SK-N-SH (cell line): ENCODE results near the gene WDR88. TPM values are rescaled to one million over a fixed set of nuclear protein-coding genes. Genes with fewer than 3 reads are reported as not detected.
"Not testable (repeated sequence)": the region's sequence is repeated elsewhere in the genome, so short reads cannot be mapped to it uniquely, and the experiment has no call there.

Source experiments
- CTCF ChIA-PET: fragments of 300-600, 350-600 bp; formaldehyde crosslinking; extraction: SDS; loops from one replicate; lab custom pipeline; 2021; lab: Yijun Ruan, JAX
- POLR2A ChIA-PET: fragments of 350-600 bp; sonication (Branson Sonifier 250); formaldehyde crosslinking; extraction: SDS; loops from one replicate; lab custom pipeline; 2020; ENCODE audit warnings: antibody characterized with exemption, inconsistent platforms; lab: Yijun Ruan, JAX
- DNase-seq: peaks from one replicate; pipeline ENCODE4 v3.0.0; 2012
- H2AFZ ChIP-seq: fragments of 200-600 bp; sonication (generic); 2 replicates; pipeline ENCODE4 v1.8.1; 2016; ENCODE audit warnings: antibody characterized with exemption, mild to moderate bottlenecking, low read depth
- H3F3A ChIP-seq: fragments of 200-600 bp; sonication (generic); replicated peaks from 2 replicates; pipeline ENCODE3; 2016; ENCODE audit warnings: antibody characterized with exemption, mild to moderate bottlenecking; ENCODE audit not compliant: insufficient read depth
- H3K27ac ChIP-seq, 2 experiments: fragments of 200-500 bp in 1 of 2; fragments of 200-600 bp in 1 of 2; sonication (Bioruptor generic) in 1 of 2; sonication (generic), shearing (Covaris generic) in 1 of 2; 2 replicates each; pipeline versions ENCODE4 v1.5.1 to v1.6.1; 2014 to 2016; ENCODE audit warnings: low read depth in 2 of 2, inconsistent platforms in 1 of 2, low read length in 1 of 2, mild to moderate bottlenecking in 1 of 2, mixed read lengths in 1 of 2
- H3K27me3 ChIP-seq: fragments of 200-600 bp; sonication (generic), shearing (Covaris generic); 2 replicates; pipeline ENCODE4 v1.6.1; 2016; ENCODE audit warnings: mixed run types; ENCODE audit not compliant: insufficient read depth
- H3K36me3 ChIP-seq, 2 experiments: fragments of 200-500 bp in 1 of 2; fragments of 200-600 bp in 1 of 2; sonication (Bioruptor generic) in 1 of 2; sonication (generic) in 1 of 2; replicated peaks in 1 of 2; 2 replicates each; pipeline versions ENCODE3 to v1.5.1; 2014 to 2016; ENCODE audit warnings: low read length in 1 of 2, mild to moderate bottlenecking in 1 of 2; ENCODE audit not compliant: insufficient read depth in 2 of 2, control insufficient read depth in 1 of 2
- H3K4me1 ChIP-seq, 2 experiments: fragments of 200-500 bp in 1 of 2; fragments of 200-600 bp in 1 of 2; sonication (Bioruptor generic) in 1 of 2; sonication (generic), shearing (Covaris generic) in 1 of 2; 2 replicates each; pipeline versions ENCODE4 v1.5.1 to v1.6.1; 2014 to 2016; ENCODE audit warnings: low read depth in 1 of 2, low read length in 1 of 2, mixed run types in 1 of 2; ENCODE audit not compliant: insufficient read depth in 2 of 2, control insufficient read depth in 1 of 2
- H3K4me2 ChIP-seq: fragments of 200-600 bp; sonication (generic), shearing (Covaris generic); 2 replicates; pipeline ENCODE4 v1.6.1; 2017; ENCODE audit warnings: mixed run types
- H3K4me3 ChIP-seq, 2 experiments: fragments of 200-500 bp in 1 of 2; fragments of 200-600 bp in 1 of 2; sonication (Bioruptor generic) in 1 of 2; sonication (generic), shearing (Covaris generic) in 1 of 2; 2 replicates each; pipeline versions ENCODE4 v1.5.1 to v1.8.1; 2014 to 2016; ENCODE audit warnings: low read depth in 2 of 2, inconsistent platforms in 1 of 2, low read length in 1 of 2, mild to moderate bottlenecking in 1 of 2, mixed read lengths in 1 of 2, moderate library complexity in 1 of 2
- H3K79me2 ChIP-seq: fragments of 200-600 bp; sonication (generic); 2 replicates; pipeline ENCODE4 v1.8.1; 2017; ENCODE audit warnings: mild to moderate bottlenecking; ENCODE audit not compliant: insufficient read depth
- H3K9ac ChIP-seq: fragments of 200-600 bp; sonication (generic); 2 replicates; pipeline ENCODE4 v1.6.1; 2017; ENCODE audit warnings: mixed run types
- H3K9me2 ChIP-seq: fragments of 200-600 bp; sonication (generic); 2 replicates; pipeline ENCODE4 v1.6.1; 2017; ENCODE audit warnings: mixed run types
- H3K9me3 ChIP-seq: fragments of 200-600 bp; sonication (generic); 2 replicates; pipeline ENCODE4 v1.6.1; 2017; ENCODE audit warnings: mixed run types, mild to moderate bottlenecking, moderate library complexity
- H4K20me1 ChIP-seq: fragments of 200-600 bp; sonication (generic); 2 replicates; pipeline ENCODE4 v1.6.1; 2017; ENCODE audit warnings: mild to moderate bottlenecking, mixed run types; ENCODE audit not compliant: insufficient read depth
- ELF1 ChIP-seq: IDR thresholded peaks from 2 replicates; pipeline ENCODE4 v1.4.0; 2012
- EP300 ChIP-seq, 2 experiments: IDR thresholded peaks; 2 replicates each; pipeline versions ENCODE4 v1.4.0 to v1.6.1; 2012; ENCODE audit warnings: borderline replicate concordance in 1 of 2, low read depth in 1 of 2, low read length in 1 of 2
- EZH2phosphoT487 ChIP-seq: fragments of 200-600 bp; sonication (generic); IDR thresholded peaks from 2 replicates; pipeline ENCODE4 v1.6.1; 2017; ENCODE audit warnings: low read depth, mixed run types, mild to moderate bottlenecking, antibody characterized with exemption, moderate library complexity, borderline replicate concordance
- FOXM1 ChIP-seq: IDR thresholded peaks from 2 replicates; pipeline ENCODE4 v1.4.0; 2012; ENCODE audit warnings: low read depth, mild to moderate bottlenecking
- IRF3 ChIP-seq: fragments of 150-350 bp; IDR thresholded peaks from 2 replicates; pipeline ENCODE4 v1.6.1; 2016; ENCODE audit warnings: mild to moderate bottlenecking, low read depth, low read length
- MEF2A ChIP-seq: IDR thresholded peaks from 2 replicates; pipeline ENCODE4 v1.4.0; 2012; ENCODE audit warnings: low read depth, borderline replicate concordance
- NFIC ChIP-seq: IDR thresholded peaks from 2 replicates; pipeline ENCODE4 v1.4.0; 2012; ENCODE audit warnings: borderline replicate concordance
- RCOR1 ChIP-seq: fragments of 150-350 bp; IDR thresholded peaks from 2 replicates; pipeline ENCODE4 v1.6.1; 2017; ENCODE audit warnings: antibody characterized with exemption, low read length
- TAF1 ChIP-seq: IDR thresholded peaks from 2 replicates; pipeline ENCODE4 v1.6.1; 2012; ENCODE audit warnings: low read depth, mild to moderate bottlenecking, low read length, moderate library complexity, borderline replicate concordance
- TCF12 ChIP-seq: IDR thresholded peaks from 2 replicates; pipeline ENCODE4 v1.4.0; 2012
- TEAD4 ChIP-seq: IDR thresholded peaks from 2 replicates; pipeline ENCODE4 v1.4.0; 2012; ENCODE audit warnings: mild to moderate bottlenecking, borderline replicate concordance; ENCODE audit not compliant: insufficient read depth
- USF1 ChIP-seq: IDR thresholded peaks from 2 replicates; pipeline ENCODE4 v1.4.0; 2012; ENCODE audit warnings: low read depth, borderline replicate concordance
- WGBS: methylation state at CpG from one replicate; pipeline ENCODE4 v1.1.6; 2017; ENCODE audit warnings: low lambda C conversion rate; 5-methylcytosine and 5-hydroxymethylcytosine counted together
- polyA plus RNA-seq, 3 experiments: library from polyadenylated mRNA; depleted of rRNA; stranded (reverse); fragments of >200 nt; gene quantifications; 2 replicates each; pipeline ENCODE4 v1.2.3, GENCODE V29; 2012

Gene WDR88
- polyA plus RNA-seq, 1 of the 3 experiments (the other 2 are of a cell fraction): not detected

- no peak overlapping the region for H3K27ac ChIP-seq
- no peaks in the 10 kb centered on the region for H3K4me1 ChIP-seq
- H3K4me3 ChIP-seq: no peak overlapping the region
- no peak overlapping the region for H3K9ac ChIP-seq
- H4K20me1 ChIP-seq: no peaks in the 10 kb centered on the region
- no peak overlapping the region for H2AFZ ChIP-seq
- no peak for DNase-seq
- no peaks in the 10 kb centered on the region for H3K36me3 ChIP-seq
- H3K79me2 ChIP-seq: no peaks in the 10 kb centered on the region
- H3K27me3 ChIP-seq: no peaks in the 10 kb centered on the region
- no peak overlapping the region for H3K4me2 ChIP-seq
- no peaks in the 10 kb centered on the region for H3K9me2 ChIP-seq
- no peak for TF ChIP-seq NFIC
- no peak for TF ChIP-seq TAF1
- TF ChIP-seq EP300 (IDR thresholded peaks at IDR 0.05; ENCODE audit: borderline replicate concordance in 1 of 2, low read depth in 1 of 2, low read length in 1 of 2): no peak
- no peak for TF ChIP-seq MEF2A
- TF ChIP-seq RCOR1: no peak
- no peak for TF ChIP-seq ELF1
- TF ChIP-seq, all 33 proteins: peak for 0
- ChIA-PET CTCF (interaction anchor here (1.2 to 2.5 kb wide), 4 partner anchors 8 to 32 kb away, joined by 3 to 18 read pairs (median 5); no protein-coding TSS in a partner anchor), POLR2A (no interaction called here)
- Histone ChIP-seq H3F3A (no peaks in the 10 kb centered on the region), H3K9me3 (no peaks in the 10 kb centered on the region)
- 71% methylated on average over 2 of the region's 2 CpGs for WGBS
These were observed 20.3 kb downstream of the WDR88 start for GRCh38 chr19:33152176-33152575.

GRCh38 chr19:33152625-33153024, 20.7 kb downstream of the WDR88 start:
- 82% methylated on average over 4 of the region's 4 CpGs for WGBS
- H3K4me3 ChIP-seq, H3K9me2 ChIP-seq, H3K27ac ChIP-seq, H3K4me2 ChIP-seq, POLR2A ChIA-PET, DNase-seq, H3K27me3 ChIP-seq, H3K9ac ChIP-seq, H3K36me3 ChIP-seq, H3K79me2 ChIP-seq, H3F3A ChIP-seq, H3K4me1 ChIP-seq, H4K20me1 ChIP-seq, H2AFZ ChIP-seq, H3K9me3 ChIP-seq: not testable (repeated sequence)
- CTCF ChIA-PET: interaction anchor here (1.2 to 2.5 kb wide), 3 partner anchors 8 to 31 kb away, joined by 3 to 18 read pairs (median 7); no protein-coding TSS in a partner anchor

GRCh38 chr19:33154313-33154712, 22.4 kb downstream of the WDR88 start:
- H3K4me2 ChIP-seq, H3K4me1 ChIP-seq, H3K27ac ChIP-seq, H3K27me3 ChIP-seq, H4K20me1 ChIP-seq, H3K36me3 ChIP-seq, H3K9me3 ChIP-seq, H3K9me2 ChIP-seq, H3K79me2 ChIP-seq, H3K9ac ChIP-seq, H3K4me3 ChIP-seq, POLR2A ChIA-PET, DNase-seq, H3F3A ChIP-seq, H2AFZ ChIP-seq: not testable (repeated sequence)
- CTCF ChIA-PET: interaction anchor here (2.5 to 6.2 kb wide), 2 partner anchors 10 to 30 kb away, joined by 10 to 30 read pairs; no protein-coding TSS in a partner anchor
- 75% methylated on average over 6 of the region's 6 CpGs for WGBS

GRCh38 chr19:33156334-33156733, 24.4 kb downstream of the WDR88 start:
- no peaks in the 10 kb centered on the region for H3K27me3 ChIP-seq
- 77% methylated on average over 5 of the region's 5 CpGs for WGBS
- TF ChIP-seq FOXM1: no peak
- TF ChIP-seq USF1: no peak
- TF ChIP-seq TAF1: no peak
- TF ChIP-seq TCF12: no peak
- TF ChIP-seq IRF3: no peak
- no peak for TF ChIP-seq TEAD4
- no peak for TF ChIP-seq EZH2phosphoT487
- TF ChIP-seq, all 33 proteins: peak for 0
- no peaks in the 10 kb centered on the region for H3K36me3 ChIP-seq
- H3K79me2 ChIP-seq: no peaks in the 10 kb centered on the region
- H3K9me3 ChIP-seq: no peaks in the 10 kb centered on the region
- H3F3A ChIP-seq: no peaks in the 10 kb centered on the region
- H3K27ac ChIP-seq: no peak overlapping the region
- H2AFZ ChIP-seq: no peak overlapping the region
- ChIA-PET CTCF (interaction anchor here (0.6 to 6.2 kb wide), 8 partner anchors 12 to 940 kb away, joined by 3 to 30 read pairs (median 3); no protein-coding TSS in a partner anchor), POLR2A (no interaction called here)
- no peak overlapping the region for H3K4me2 ChIP-seq
- no peak overlapping the region for H3K4me3 ChIP-seq
- no peaks in the 10 kb centered on the region for H3K9me2 ChIP-seq
- DNase-seq: no peak
- no peaks in the 10 kb centered on the region for H4K20me1 ChIP-seq
- H3K4me1 ChIP-seq: no peaks in the 10 kb centered on the region
- H3K9ac ChIP-seq: no peak overlapping the region
